ENCODE data around the gene CLIP1. TPM values are rescaled to one million over a fixed set of nuclear protein-coding genes. Genes with fewer than 3 reads are reported as not detected.

CLIP1 gene
- total RNA-seq, 1 experiment from 2014 or later = 16.0 TPM

DNA sequence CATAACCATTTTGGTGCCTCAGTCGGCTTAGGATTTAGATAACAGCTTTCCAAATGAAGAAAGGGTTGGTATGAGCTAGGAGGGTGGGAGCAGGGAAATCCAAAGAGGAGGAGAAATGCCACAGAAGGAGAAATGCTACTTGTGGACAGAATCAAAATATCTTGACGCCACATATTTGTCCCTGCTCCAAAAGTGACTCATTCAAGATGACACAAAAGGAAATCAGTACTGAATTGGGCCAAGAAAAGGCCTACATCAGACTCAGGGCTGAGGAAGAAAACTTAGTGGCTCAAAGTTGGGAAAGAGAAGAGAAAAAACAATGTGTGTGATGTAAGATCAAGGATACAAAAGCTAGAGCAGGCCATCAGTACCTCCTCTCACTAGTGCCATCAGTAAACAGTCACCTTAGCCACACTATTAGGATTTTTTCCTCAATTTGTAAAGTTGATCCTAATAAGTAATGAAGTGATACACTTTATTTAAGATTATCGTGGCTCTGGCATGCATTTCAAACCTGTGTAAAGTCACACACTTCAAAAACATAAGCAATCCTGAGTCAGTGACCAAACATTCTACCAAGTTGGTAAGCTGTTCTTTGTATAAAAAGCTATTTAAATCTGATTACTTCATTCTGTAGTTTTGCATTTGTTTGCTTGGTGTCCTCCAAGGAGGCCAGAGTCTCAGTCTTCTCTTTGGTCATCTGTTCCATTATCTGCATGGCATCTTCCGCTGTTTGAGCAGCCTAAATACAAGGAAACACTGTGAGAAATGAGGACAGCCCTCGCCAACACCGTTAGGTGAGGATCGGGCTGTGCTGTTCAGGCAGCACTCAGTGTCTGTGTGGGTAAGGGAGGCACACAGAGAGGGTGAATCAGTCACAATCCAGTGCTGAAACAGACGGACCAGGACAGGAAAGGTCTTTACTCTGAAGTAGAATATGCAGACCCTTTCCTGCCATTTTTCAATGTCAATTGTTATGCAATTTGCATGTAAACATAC lies 103.6 kb downstream of the CLIP1 start:
- H3K27me3 ChIP-seq (ENCODE audit: low read length) = no peaks in the 10 kb centered on the region
- no peaks in the 10 kb centered on the region for H3K9me3 ChIP-seq (ENCODE audit: low read length)
- no peak for DNase-seq
- H2AFZ ChIP-seq (ENCODE audit: low read length) = no peak overlapping the region
- no peaks in the 10 kb centered on the region for H4K20me1 ChIP-seq (ENCODE audit: insufficient read depth, low read depth, low read length)
- H3K9me2 ChIP-seq (replicated peaks; ENCODE audit: insufficient read depth, low read length) = no peaks in the 10 kb centered on the region
- H3K4me2 ChIP-seq (ENCODE audit: low read depth, low read length, poor library complexity, severe bottlenecking) = no peak overlapping the region
- H3K79me2 ChIP-seq (ENCODE audit: low read length) = no peaks in the 10 kb centered on the region
- no peak overlapping the region for H3K9ac ChIP-seq (ENCODE audit: low read length)
- H3K4me1 ChIP-seq (ENCODE audit: low read length) = no peaks in the 10 kb centered on the region
- no peaks in the 10 kb centered on the region for H3K36me3 ChIP-seq (ENCODE audit: insufficient read depth, low read length)
- no peak overlapping the region for H3K27ac ChIP-seq (ENCODE audit: low read length)
- H3K4me3 ChIP-seq (ENCODE audit: low read length) = no peak overlapping the region

GRCh38 chr12:122312926-122313325 lies 109.5 kb downstream of the CLIP1 start:
- no peaks in the 10 kb centered on the region for H3K9me2 ChIP-seq (replicated peaks; ENCODE audit: insufficient read depth, low read length)
- no peak for DNase-seq
- no peaks in the 10 kb centered on the region for H3K79me2 ChIP-seq (ENCODE audit: low read length)
- H3K36me3 ChIP-seq (ENCODE audit: insufficient read depth, low read length) = no peaks in the 10 kb centered on the region
- no peak overlapping the region for H3K4me3 ChIP-seq (ENCODE audit: low read length)
- H2AFZ ChIP-seq (ENCODE audit: low read length) = no peak overlapping the region
- H3K27me3 ChIP-seq (ENCODE audit: low read length) = no peaks in the 10 kb centered on the region
- no peaks in the 10 kb centered on the region for H3K9me3 ChIP-seq (ENCODE audit: low read length)
- H3K4me2 ChIP-seq (ENCODE audit: low read depth, low read length, poor library complexity, severe bottlenecking) = no peak overlapping the region
- H3K9ac ChIP-seq (ENCODE audit: low read length) = no peak overlapping the region
- H4K20me1 ChIP-seq (ENCODE audit: insufficient read depth, low read depth, low read length) = no peaks in the 10 kb centered on the region
- peaks cover 22% of the 10 kb centered on the region for H3K4me1 ChIP-seq (ENCODE audit: low read length)
- H3K27ac ChIP-seq (ENCODE audit: low read length) = no peak overlapping the region

DNA sequence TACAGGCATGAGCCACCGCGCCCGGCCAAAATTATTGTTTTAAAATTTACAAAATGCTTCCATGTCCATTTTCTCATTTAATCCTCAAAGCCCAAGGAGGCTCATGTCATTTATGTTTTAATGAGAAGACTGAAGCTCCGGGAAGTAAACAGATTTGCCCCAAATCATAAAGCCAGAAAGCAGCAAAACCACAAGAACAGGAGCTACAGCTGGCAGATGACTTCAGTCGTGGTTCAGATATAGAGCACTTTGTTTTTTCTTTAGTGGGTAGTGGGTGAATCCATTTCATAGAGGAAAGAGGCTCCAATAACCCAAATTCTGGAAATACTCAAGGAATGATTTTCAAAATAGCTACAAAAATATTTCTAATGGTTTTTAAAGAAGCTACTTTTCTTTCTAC lies 110.8 kb downstream of the CLIP1 start:
- H3K79me2 ChIP-seq (ENCODE audit: low read length) = no peaks in the 10 kb centered on the region
- H3K9me2 ChIP-seq (replicated peaks; ENCODE audit: insufficient read depth, low read length) = no peaks in the 10 kb centered on the region
- H3K27ac ChIP-seq (ENCODE audit: low read length) = no peak overlapping the region
- H3K9ac ChIP-seq (ENCODE audit: low read length) = no peak overlapping the region
- no peaks in the 10 kb centered on the region for H3K9me3 ChIP-seq (ENCODE audit: low read length)
- no peaks in the 10 kb centered on the region for H4K20me1 ChIP-seq (ENCODE audit: insufficient read depth, low read depth, low read length)
- no peak overlapping the region for H2AFZ ChIP-seq (ENCODE audit: low read length)
- no peaks in the 10 kb centered on the region for H3K36me3 ChIP-seq (ENCODE audit: insufficient read depth, low read length)
- H3K4me3 ChIP-seq (ENCODE audit: low read length) = no peak overlapping the region
- peaks cover 23% of the 10 kb centered on the region for H3K4me1 ChIP-seq (ENCODE audit: low read length)
- no peak for DNase-seq
- H3K4me2 ChIP-seq (ENCODE audit: low read depth, low read length, poor library complexity, severe bottlenecking) = no peak overlapping the region
- no peaks in the 10 kb centered on the region for H3K27me3 ChIP-seq (ENCODE audit: low read length)

DNA sequence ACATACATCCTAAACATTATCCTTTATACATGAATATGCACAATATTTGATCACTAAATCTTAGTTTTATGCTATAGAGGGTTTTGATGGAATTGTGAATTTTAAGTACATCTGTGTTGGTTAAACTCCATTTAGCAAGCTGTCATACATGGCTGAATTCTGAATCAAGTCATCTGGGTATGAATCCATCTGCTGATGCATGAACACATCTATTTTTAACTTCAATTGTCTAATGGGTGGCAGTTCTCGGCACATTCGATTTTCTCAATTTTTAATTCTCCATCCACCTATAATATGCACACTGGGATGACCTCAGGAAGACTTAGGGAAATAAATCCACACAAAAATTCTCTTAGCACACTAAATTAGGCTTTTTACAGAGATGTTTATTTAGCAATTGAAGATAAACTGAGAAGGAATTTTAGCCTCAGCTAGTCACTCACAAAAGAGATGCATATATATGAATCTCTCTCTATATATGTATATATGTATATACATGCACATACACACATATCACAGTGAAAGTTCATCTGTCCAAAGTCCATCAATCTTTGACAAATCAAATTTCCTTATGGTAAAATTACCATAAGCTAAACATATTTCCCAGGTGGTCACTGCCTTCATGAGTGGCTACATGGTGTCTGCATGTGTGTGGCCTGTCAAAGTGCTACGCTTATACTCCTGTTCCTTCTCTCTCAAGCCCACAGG lies 111.7 kb downstream of the CLIP1 start:
- Histone ChIP-seq H3K4me3 (ENCODE audit: low read length) (no peak overlapping the region), H4K20me1 (ENCODE audit: insufficient read depth, low read depth, low read length) (no peaks in the 10 kb centered on the region), H3K4me1 (ENCODE audit: low read length) (peaks cover 23% of the 10 kb centered on the region), H3K4me2 (ENCODE audit: low read depth, low read length, poor library complexity, severe bottlenecking) (no peak overlapping the region), H3K9ac (ENCODE audit: low read length) (no peak overlapping the region), H3K9me2 (replicated peaks; ENCODE audit: insufficient read depth, low read length) (no peaks in the 10 kb centered on the region), H3K27ac (ENCODE audit: low read length) (no peak overlapping the region; the same call in 1 of the 2 replicates), H2AFZ (ENCODE audit: low read length) (no peak overlapping the region), H3K27me3 (ENCODE audit: low read length) (no peaks in the 10 kb centered on the region), H3K9me3 (ENCODE audit: low read length) (no peaks in the 10 kb centered on the region), H3K36me3 (ENCODE audit: insufficient read depth, low read length) (no peaks in the 10 kb centered on the region), H3K79me2 (ENCODE audit: low read length) (no peaks in the 10 kb centered on the region)
- DNase-seq = no peak

GRCh38 chr12:122309564-122310121 lies 112.8 kb downstream of the CLIP1 start:
- H3K4me2 ChIP-seq (ENCODE audit: low read depth, low read length, poor library complexity, severe bottlenecking) = no peak overlapping the region
- no peak overlapping the region for H3K27ac ChIP-seq (ENCODE audit: low read length)
- no peak overlapping the region for H3K9ac ChIP-seq (ENCODE audit: low read length)
- H3K36me3 ChIP-seq (ENCODE audit: insufficient read depth, low read length) = no peaks in the 10 kb centered on the region
- H3K4me1 ChIP-seq (ENCODE audit: low read length) = peaks cover 23% of the 10 kb centered on the region
- no peaks in the 10 kb centered on the region for H3K79me2 ChIP-seq (ENCODE audit: low read length)
- H3K4me3 ChIP-seq (ENCODE audit: low read length) = no peak overlapping the region
- H3K27me3 ChIP-seq (ENCODE audit: low read length) = no peaks in the 10 kb centered on the region
- no peaks in the 10 kb centered on the region for H3K9me3 ChIP-seq (ENCODE audit: low read length)
- no peak overlapping the region for H2AFZ ChIP-seq (ENCODE audit: low read length)
- H3K9me2 ChIP-seq (replicated peaks; ENCODE audit: insufficient read depth, low read length) = no peaks in the 10 kb centered on the region
- no peak for DNase-seq
- H4K20me1 ChIP-seq (ENCODE audit: insufficient read depth, low read depth, low read length) = no peaks in the 10 kb centered on the region

DNA sequence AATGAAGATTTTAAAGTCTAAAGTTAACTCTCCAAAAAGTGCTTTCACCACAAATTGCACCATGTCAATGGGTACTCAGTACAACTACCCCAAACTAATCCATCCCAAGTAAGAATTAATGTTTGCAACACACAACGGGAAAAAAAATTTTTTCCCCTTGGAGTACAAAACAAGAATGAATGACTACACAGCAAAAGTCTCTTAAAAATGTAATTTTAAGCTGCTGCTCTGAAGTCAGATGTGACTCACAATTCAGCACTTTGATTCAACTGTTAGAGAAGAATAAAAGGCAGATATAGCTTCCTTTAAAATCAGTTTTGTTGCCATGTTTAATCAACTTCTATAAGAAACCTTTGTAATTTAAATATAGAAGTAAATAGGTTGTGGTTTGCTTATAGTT lies 113.7 kb downstream of the CLIP1 start:
- no peaks in the 10 kb centered on the region for H3K36me3 ChIP-seq (ENCODE audit: insufficient read depth, low read length)
- no peak overlapping the region for H2AFZ ChIP-seq (ENCODE audit: low read length)
- DNase-seq = no peak
- H3K4me2 ChIP-seq (ENCODE audit: low read depth, low read length, poor library complexity, severe bottlenecking) = no peak overlapping the region
- no peaks in the 10 kb centered on the region for H3K9me3 ChIP-seq (ENCODE audit: low read length)
- H3K9me2 ChIP-seq (replicated peaks; ENCODE audit: insufficient read depth, low read length) = no peaks in the 10 kb centered on the region
- no peak overlapping the region for H3K4me3 ChIP-seq (ENCODE audit: low read length)
- H3K79me2 ChIP-seq (ENCODE audit: low read length) = no peaks in the 10 kb centered on the region
- H3K27me3 ChIP-seq (ENCODE audit: low read length) = no peaks in the 10 kb centered on the region
- peaks cover 23% of the 10 kb centered on the region for H3K4me1 ChIP-seq (ENCODE audit: low read length)
- no peak overlapping the region for H3K27ac ChIP-seq (ENCODE audit: low read length)
- H4K20me1 ChIP-seq (ENCODE audit: insufficient read depth, low read depth, low read length) = no peaks in the 10 kb centered on the region
- H3K9ac ChIP-seq (ENCODE audit: low read length) = no peak overlapping the region

DNA sequence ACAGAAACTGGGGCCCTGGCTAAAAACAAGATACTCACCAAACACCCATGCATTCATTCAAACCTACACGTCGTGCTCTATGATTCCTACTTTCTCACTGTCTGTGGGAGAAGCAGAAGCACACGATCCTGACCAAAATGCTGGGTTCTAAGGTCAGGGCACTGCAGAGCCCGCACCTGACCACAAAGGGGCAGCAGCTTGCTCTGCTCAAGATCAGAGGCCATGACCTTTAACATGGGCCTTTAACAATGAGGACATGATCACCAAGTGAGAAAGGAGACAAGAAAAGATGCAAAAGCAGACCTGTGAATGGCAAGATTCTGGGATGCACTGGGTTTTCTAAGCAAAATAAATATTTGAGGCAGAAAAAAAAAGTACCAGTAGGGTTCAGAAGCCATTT lies 116.1 kb downstream of the CLIP1 start:
- DNase-seq = peak; percentile 51
- H2AFZ ChIP-seq (ENCODE audit: low read length) = no peak overlapping the region
- H3K27ac ChIP-seq (ENCODE audit: low read length) = no peak overlapping the region
- no peaks in the 10 kb centered on the region for H3K36me3 ChIP-seq (ENCODE audit: insufficient read depth, low read length)
- H3K9ac ChIP-seq (ENCODE audit: low read length) = no peak overlapping the region
- H3K9me3 ChIP-seq (ENCODE audit: low read length) = no peaks in the 10 kb centered on the region
- H3K4me1 ChIP-seq (ENCODE audit: low read length) = peaks cover 23% of the 10 kb centered on the region
- H3K9me2 ChIP-seq (replicated peaks; ENCODE audit: insufficient read depth, low read length) = no peaks in the 10 kb centered on the region
- H3K79me2 ChIP-seq (ENCODE audit: low read length) = no peaks in the 10 kb centered on the region
- no peak overlapping the region for H3K4me2 ChIP-seq (ENCODE audit: low read depth, low read length, poor library complexity, severe bottlenecking)
- H3K4me3 ChIP-seq (ENCODE audit: low read length) = no peak overlapping the region
- H3K27me3 ChIP-seq (ENCODE audit: low read length) = no peaks in the 10 kb centered on the region
- no peaks in the 10 kb centered on the region for H4K20me1 ChIP-seq (ENCODE audit: insufficient read depth, low read depth, low read length)

GRCh38 chr12:122304924-122305323 lies 117.5 kb downstream of the CLIP1 start:
- Histone ChIP-seq H3K9ac (ENCODE audit: low read length) (no peak overlapping the region), H3K4me1 (ENCODE audit: low read length) (peaks cover 11% of the 10 kb centered on the region), H3K36me3 (ENCODE audit: insufficient read depth, low read length) (no peaks in the 10 kb centered on the region), H3K79me2 (ENCODE audit: low read length) (no peaks in the 10 kb centered on the region), H3K27me3 (ENCODE audit: low read length) (no peaks in the 10 kb centered on the region), H4K20me1 (ENCODE audit: insufficient read depth, low read depth, low read length) (no peaks in the 10 kb centered on the region), H3K9me3 (ENCODE audit: low read length) (no peaks in the 10 kb centered on the region), H3K4me3 (ENCODE audit: low read length) (no peak overlapping the region), H3K4me2 (ENCODE audit: low read depth, low read length, poor library complexity, severe bottlenecking) (no peak overlapping the region), H3K9me2 (replicated peaks; ENCODE audit: insufficient read depth, low read length) (no peaks in the 10 kb centered on the region), H3K27ac (ENCODE audit: low read length) (no peak overlapping the region), H2AFZ (ENCODE audit: low read length) (no peak overlapping the region)
- DNase-seq = no peak
